Measurements from ENCODE around the gene GHRHR.

- no peak for TF ChIP-seq CTCF (IDR thresholded peaks at IDR 0.05; ENCODE audit: low read depth, low read length)
- TF ChIP-seq POLR2A (IDR thresholded peaks at IDR 0.05; ENCODE audit: extremely low read depth, insufficient read length) = no peak
- TF ChIP-seq, protein P1, sequence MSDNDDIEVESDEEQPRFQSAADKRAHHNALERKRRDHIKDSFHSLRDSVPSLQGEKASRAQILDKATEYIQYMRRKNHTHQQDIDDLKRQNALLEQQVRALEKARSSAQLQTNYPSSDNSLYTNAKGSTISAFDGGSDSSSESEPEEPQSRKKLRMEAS (IDR thresholded peaks at IDR 0.05; ENCODE audit: low read depth, low read length) = no peak
These were observed 40.6 kb upstream of the GHRHR start for GRCh38 chr7:30923009-30923773.

Measured in NB4 (cell line).